NT2/D1 (cell line): ENCODE measurements around the gene CACNA1A.
A peak's percentile ranks its signal among the peaks of the same experiment; 100 is the strongest.
"Not testable (repeated sequence)": the region's sequence is repeated elsewhere in the genome, so short reads cannot be mapped to it uniquely, and the experiment has no call there.

Experiments
- DNase-seq: peaks from one replicate; pipeline ENCODE4 v3.0.0-alpha.2; 2011; ENCODE audit warnings: low read depth, low spot score
- H3K27me3 ChIP-seq: 2 replicates; pipeline ENCODE4 v1.6.0; 2011; ENCODE audit warnings: mild to moderate bottlenecking; ENCODE audit not compliant: insufficient read length, insufficient read depth
- H3K36me3 ChIP-seq: 2 replicates; pipeline ENCODE4 v1.6.1; 2011; ENCODE audit warnings: mild to moderate bottlenecking, low read length, mixed read lengths; ENCODE audit not compliant: insufficient read depth, insufficient read length
- H3K4me1 ChIP-seq: 2 replicates; pipeline ENCODE4 v1.5.1; 2011; ENCODE audit not compliant: insufficient read depth, insufficient read length
- H3K4me3 ChIP-seq: 2 replicates; pipeline ENCODE4 v1.5.1; 2011; ENCODE audit warnings: low read depth; ENCODE audit not compliant: insufficient read length
- H3K9ac ChIP-seq: 2 replicates; pipeline ENCODE4 v1.6.0; 2011; ENCODE audit warnings: low read depth; ENCODE audit not compliant: insufficient read length
- H3K9me3 ChIP-seq: 2 replicates; pipeline ENCODE4 v1.5.1; 2011; ENCODE audit warnings: mild to moderate bottlenecking, low read length; ENCODE audit not compliant: insufficient read depth
- SUZ12 ChIP-seq: IDR thresholded peaks from 2 replicates; pipeline ENCODE4 v1.6.1; 2011; ENCODE audit not compliant: insufficient read length, insufficient read depth; ENCODE audit errors: extremely low read depth
- YY1 ChIP-seq: IDR thresholded peaks from 2 replicates; pipeline ENCODE4 v1.6.1; 2011; ENCODE audit not compliant: insufficient read length, insufficient read depth
- ZNF274 ChIP-seq: IDR thresholded peaks from 2 replicates; pipeline ENCODE4 v1.6.1; 2011; ENCODE audit warnings: mild to moderate bottlenecking, low read depth, low read length

Gene CACNA1A

DNA sequence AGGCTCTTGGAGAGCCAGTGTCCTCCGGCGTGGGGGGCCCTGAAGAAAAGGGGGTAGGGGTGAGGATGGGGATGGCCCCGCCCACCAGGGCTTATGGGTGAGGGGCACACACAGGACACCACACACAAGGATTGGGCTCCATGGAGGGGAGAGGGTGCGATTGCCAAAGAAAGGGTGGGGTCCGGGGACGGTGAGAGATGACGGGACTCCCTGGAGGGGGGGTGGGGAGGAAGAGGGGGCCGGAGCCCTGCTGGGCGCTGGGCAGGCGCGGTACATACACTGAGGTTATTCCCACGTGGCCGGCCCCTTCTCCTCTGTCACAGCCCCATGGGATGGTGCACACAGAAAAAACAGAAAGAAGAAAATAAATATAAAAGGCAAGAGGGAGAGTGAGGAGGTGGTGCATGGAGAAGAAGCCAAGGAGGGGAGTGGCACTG, 295.9 kb downstream of the CACNA1A start:
- no peaks in the 10 kb centered on the region for H3K27me3 ChIP-seq
- no peak for TF ChIP-seq ZNF274
- TF ChIP-seq SUZ12 = no peak
- no peak for TF ChIP-seq YY1

DNA sequence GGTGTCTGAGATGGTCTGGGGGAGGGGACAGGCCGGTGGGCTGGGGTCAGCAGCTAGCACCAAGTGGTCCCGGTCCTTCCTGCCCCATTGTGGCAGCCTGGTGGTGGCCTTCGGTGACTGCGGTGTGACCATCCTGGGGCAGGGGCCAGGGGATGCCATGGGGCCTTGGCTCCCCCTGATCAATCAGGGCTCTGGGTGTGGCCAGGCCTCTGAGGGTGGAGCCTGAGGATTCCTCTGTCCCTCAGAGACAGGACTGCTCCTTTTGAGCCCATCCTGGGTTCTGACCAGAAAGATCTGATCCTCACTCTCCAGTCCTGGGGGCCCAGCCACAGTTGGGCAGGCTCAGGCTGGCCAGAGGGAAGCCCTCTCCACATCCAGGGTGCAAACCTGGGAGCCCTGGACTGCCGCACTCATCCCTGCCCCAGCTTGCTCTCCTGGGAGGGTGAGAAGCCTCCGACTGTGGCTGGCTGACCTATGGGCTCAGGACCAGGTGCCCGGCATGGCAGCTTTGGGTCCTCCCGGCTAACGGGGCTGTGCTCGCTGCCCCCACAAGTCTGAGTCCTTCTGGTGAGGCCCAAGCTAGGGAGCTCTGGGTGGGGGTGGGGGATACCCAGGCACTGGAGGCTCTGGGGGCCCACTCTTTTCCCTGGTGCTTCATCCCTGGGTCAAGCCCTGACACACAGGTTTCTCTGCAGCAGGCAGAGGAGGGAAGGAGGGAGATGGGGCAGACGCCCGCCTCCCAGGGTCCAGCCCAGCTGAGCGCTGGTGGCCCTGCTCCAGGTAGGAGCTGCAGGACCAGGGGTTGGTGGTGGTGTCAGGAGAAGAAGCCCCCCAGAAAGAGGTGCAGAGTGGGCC, 296.6 kb downstream of the CACNA1A start:
- Histone ChIP-seq H3K4me3 (no peak overlapping the region), H3K9me3 (no peaks in the 10 kb centered on the region), H3K36me3 (no peaks in the 10 kb centered on the region), H3K4me1 (peaks cover 19% of the 10 kb centered on the region), H3K9ac (peak overlapping the region; percentile 57), H3K27me3 (no peaks in the 10 kb centered on the region)
- no peak for TF ChIP-seq ZNF274
- TF ChIP-seq YY1 = no peak
- no peak for TF ChIP-seq SUZ12
- DNase-seq = no peak

More for the DNA sequence above, 295.9 kb downstream of the CACNA1A start:
- no peak overlapping the region for H3K9ac ChIP-seq
- DNase-seq = no peak
- no peaks in the 10 kb centered on the region for H3K9me3 ChIP-seq
- H3K4me3 ChIP-seq = no peak overlapping the region
- H3K4me1 ChIP-seq = peaks cover 19% of the 10 kb centered on the region
- H3K36me3 ChIP-seq = no peaks in the 10 kb centered on the region

DNA sequence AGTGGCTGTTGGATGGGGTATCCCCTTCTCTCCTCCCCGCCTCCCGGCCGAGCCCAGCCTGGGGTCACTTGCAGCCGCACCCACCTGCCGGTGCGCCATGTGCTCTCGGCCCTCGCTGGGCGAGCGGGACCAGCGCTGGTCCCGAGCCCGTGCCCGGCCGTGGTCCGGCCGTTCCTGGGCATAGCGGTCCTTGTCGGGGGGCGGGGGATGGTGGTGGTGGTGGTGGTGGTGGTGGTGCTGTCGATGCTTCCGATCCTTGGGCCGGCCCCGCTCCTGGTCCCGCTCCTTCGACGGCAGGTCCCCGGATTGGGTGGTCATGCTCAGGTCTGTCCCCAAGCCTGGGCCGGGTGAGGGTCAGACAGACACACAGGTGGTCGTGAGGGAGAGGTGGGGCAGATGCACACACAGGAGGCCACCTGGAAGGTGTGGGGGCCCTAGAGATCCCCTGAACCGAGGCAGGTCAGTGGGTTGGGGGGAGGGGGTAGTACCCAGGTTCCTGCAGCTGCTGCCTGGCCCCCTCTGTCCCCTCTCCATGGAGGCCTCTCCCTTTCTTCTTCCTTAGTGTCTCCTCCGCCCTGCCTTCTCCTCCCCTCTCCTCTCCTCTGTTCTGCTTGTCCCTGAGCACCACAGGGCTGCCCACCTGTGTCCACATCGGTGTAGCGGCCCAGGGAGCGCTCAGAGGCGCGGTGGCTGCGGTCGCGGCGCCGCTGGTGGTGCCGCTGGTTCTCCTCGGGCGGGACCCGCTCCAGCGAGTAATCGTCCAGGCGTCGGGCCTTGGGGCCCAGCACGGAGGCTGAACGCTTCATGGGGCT, 297.4 kb downstream of the CACNA1A start:
- H3K4me3 ChIP-seq = no peak overlapping the region
- no peaks in the 10 kb centered on the region for H3K27me3 ChIP-seq
- H3K9ac ChIP-seq = no peak overlapping the region
- no peaks in the 10 kb centered on the region for H3K36me3 ChIP-seq
- no peak for DNase-seq
- TF ChIP-seq SUZ12 (no peak), ZNF274 (no peak), YY1 (no peak)
- peaks cover 17% of the 10 kb centered on the region for H3K4me1 ChIP-seq
- H3K9me3 ChIP-seq = no peaks in the 10 kb centered on the region

DNA sequence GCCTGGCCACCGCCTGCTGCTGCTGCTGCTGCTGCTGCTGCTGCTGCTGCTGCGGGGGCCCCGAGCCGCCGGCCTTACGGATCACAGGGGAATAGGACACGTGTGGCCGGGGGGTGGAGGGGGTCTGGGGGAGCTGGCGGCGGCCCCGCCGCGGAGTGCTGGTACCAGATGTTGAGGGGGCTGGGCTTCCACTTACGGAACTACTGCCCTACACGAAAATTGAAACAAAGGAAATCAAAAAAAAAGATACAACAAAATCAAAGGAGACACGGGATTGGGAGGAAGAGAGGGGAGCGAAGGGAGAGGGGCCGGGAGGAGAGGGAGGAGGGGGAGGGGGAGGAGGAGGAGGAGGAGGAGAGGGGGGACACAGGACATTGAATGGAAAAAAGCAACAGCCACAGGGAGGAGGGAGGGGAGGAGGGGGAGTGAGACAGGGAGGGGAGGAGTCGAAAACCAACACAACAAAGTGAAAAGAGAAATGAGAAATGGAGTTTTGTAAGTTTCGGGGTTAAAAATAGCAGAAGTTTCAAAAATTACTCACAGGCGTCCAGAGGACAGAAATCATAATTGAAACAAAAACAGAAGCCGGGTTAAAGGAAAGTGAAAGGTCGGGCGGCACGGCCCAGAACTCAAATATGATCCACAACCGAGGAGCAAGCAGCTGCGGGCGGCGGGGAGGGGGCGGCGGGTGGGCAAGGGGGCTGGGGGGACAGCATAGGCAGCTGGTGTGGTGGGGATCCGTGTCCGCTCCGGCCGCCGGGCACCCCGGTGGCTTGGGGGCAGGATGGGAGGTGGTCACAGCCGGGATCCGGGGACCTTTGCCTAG, 298.2 kb downstream of the CACNA1A start:
- Histone ChIP-seq H3K4me3 (no peak overlapping the region), H3K9me3 (no peaks in the 10 kb centered on the region), H3K4me1 (peaks cover 17% of the 10 kb centered on the region), H3K9ac (no peak overlapping the region), H3K27me3 (no peaks in the 10 kb centered on the region), H3K36me3 (no peaks in the 10 kb centered on the region)
- no peak for TF ChIP-seq SUZ12
- no peak for TF ChIP-seq YY1
- TF ChIP-seq ZNF274 = no peak
- DNase-seq = no peak

DNA sequence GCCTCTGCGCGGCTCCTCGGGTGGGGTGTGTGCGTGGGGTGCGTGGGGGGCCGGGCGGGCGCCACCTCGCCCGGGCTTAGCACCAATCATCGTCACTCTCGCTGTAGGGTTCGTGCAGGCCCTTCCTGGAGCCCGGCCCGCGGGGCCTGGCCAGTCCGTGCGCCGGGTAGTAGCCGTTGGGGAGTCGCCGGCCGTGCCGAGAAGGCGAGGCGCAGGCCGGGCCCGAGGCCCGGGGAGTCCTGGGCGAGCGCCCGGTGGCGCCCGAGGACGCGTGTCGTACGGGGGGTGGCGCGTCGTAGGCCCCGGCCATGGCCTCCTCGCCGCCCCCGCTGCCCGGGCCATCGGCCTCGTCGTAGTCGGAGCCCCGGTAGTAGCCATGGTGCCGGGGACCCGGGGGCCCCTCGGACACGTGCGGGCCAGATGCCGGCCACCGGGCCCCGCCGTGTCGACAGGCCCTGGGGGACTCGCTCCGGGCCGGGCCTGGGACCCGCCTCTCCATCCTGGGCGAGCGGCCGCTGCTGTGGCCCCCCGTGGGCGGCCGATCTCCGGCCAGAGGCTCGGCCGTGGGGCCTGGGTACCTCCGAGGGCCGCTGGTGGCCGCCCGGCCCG, 298.9 kb downstream of the CACNA1A start:
- no peak for DNase-seq
- no peak overlapping the region for H3K9ac ChIP-seq
- H3K4me1 ChIP-seq = peaks cover 17% of the 10 kb centered on the region
- no peaks in the 10 kb centered on the region for H3K9me3 ChIP-seq
- no peak overlapping the region for H3K4me3 ChIP-seq
- no peaks in the 10 kb centered on the region for H3K27me3 ChIP-seq
- no peak for TF ChIP-seq ZNF274
- TF ChIP-seq YY1 = no peak
- no peak for TF ChIP-seq SUZ12
- H3K36me3 ChIP-seq = no peaks in the 10 kb centered on the region

DNA sequence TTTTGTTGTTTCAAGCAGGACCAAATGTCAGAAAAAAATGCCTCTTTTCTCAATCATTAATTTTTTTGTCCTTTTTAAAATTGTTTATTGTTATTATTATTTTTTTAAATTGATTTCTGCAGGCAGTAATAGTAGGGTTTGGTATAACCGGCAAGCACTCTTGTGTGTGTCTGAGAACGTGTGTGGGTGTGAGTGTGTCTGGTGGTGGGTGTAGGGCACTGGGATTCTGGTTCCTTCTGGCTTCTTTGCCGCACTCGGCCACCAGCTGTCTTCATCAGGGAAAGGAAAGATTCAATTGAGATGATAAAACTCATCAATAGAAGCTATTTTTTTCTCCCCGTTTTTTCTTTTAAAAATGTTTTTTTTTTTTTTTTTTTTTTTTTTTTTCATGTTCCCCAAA, 299.7 kb downstream of the CACNA1A start:
- Histone ChIP-seq H3K4me1 (peaks cover 17% of the 10 kb centered on the region), H3K4me3 (no peak overlapping the region), H3K27me3 (no peaks in the 10 kb centered on the region), H3K36me3 (no peaks in the 10 kb centered on the region), H3K9me3 (no peaks in the 10 kb centered on the region), H3K9ac (no peak overlapping the region)
- no peak for DNase-seq
- TF ChIP-seq SUZ12 = no peak

DNA sequence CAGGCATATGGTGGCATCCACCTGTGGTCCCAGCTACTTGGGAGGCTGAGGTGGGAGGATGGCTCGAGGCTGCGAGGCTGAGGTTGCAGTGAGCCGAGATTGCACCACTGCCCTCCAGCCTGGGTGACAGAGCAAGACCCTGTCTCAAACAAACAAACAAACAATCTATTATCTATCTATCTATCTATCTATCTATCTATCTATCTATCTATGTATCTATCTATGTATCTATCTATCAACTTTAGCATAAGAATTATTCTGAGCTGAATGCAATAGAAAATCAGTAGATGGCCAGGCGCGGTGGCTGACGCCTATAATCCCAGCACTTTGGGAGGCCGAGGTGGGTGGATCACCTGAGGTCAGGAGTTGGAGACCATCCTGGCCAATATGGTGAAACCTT, 304.2 kb downstream of the CACNA1A start:
- H3K9ac ChIP-seq, H3K4me1 ChIP-seq, H3K9me3 ChIP-seq, H3K36me3 ChIP-seq, DNase-seq, H3K27me3 ChIP-seq, H3K4me3 ChIP-seq: not testable (repeated sequence)
